ENCODE results near the gene TUBB. TPM values are rescaled to one million over a fixed set of nuclear protein-coding genes. Genes with fewer than 3 reads are reported as not detected.
A peak's percentile ranks its signal among the peaks of the same experiment; 100 is the strongest.

The TUBB gene
- total RNA-seq, 1 experiment from 2014 or later = 853 TPM

- intact Hi-C loops (cut with micrococcal nuclease; ENCODE audit: unreplicated experiment) (no loop called here), in situ Hi-C loops (cut with HindIII; ENCODE audit: low pct_unique_long_range_greater_than_20kb, low sequenced_read_pairs) (no loop called here)
- H3K4me3 ChIP-seq (ENCODE audit: low read depth in 2 of 2, low read length in 2 of 2) = no peak overlapping the region
- POLR2A ChIA-PET = interaction anchor here (0.6 kb wide), 1 partner anchor 27 kb away, joined by 4 read pairs; no protein-coding TSS in a partner anchor
- no TSS peak for BruUV-seq (replicated peaks)
- ATAC-seq = no peak
- TF ChIP-seq SIN3A (IDR thresholded peaks at IDR 0.05; ENCODE audit: borderline replicate concordance, insufficient read depth, low read depth, low read length) (no peak), TCF7L2 (IDR thresholded peaks at IDR 0.05; ENCODE audit: low read depth, low read length) (no peak), POLR2AphosphoS5 (IDR thresholded peaks at IDR 0.05; ENCODE audit: low read depth, low read length) (no peak)
- no peaks in the 10 kb centered on the region for H3K9me3 ChIP-seq (ENCODE audit: control insufficient read depth, insufficient read depth, low read depth, low read length)
- peak overlapping the region; percentile 91 for H3K27ac ChIP-seq (ENCODE audit: low read length)
- H3K27me3 ChIP-seq (ENCODE audit: control insufficient read depth, insufficient read depth, low read length) = no peaks in the 10 kb centered on the region
- CTCF ChIA-PET = interaction anchor here (0.6 kb wide), 1 partner anchor 94 kb away, joined by 4 read pairs; no protein-coding TSS in a partner anchor
- peaks cover 8% of the 10 kb centered on the region; the same call in 1 of the 2 replicates for H3K36me3 ChIP-seq (ENCODE audit: control insufficient read depth, insufficient read depth, low read length)
- H3K4me1 ChIP-seq (ENCODE audit: control insufficient read depth, insufficient read depth, low read length) = peaks cover 54% of the 10 kb centered on the region
- no peak for DNase-seq (ENCODE audit: low read depth, low spot score)
These were observed 27.1 kb downstream of the TUBB start for GRCh38 chr6:30747300-30747687.

GRCh38 chr6:30747902-30748769, 28.0 kb downstream of the TUBB start:
- POLR2A ChIA-PET = no interaction called here
- Histone ChIP-seq H3K27me3 (ENCODE audit: control insufficient read depth, insufficient read depth, low read length) (no peaks in the 10 kb centered on the region), H3K36me3 (ENCODE audit: control insufficient read depth, insufficient read depth, low read length) (peaks cover 6% of the 10 kb centered on the region; the same call in 1 of the 2 replicates), H3K27ac (ENCODE audit: low read length) (peak overlapping the region; percentile 91), H3K4me1 (ENCODE audit: control insufficient read depth, insufficient read depth, low read length) (peaks cover 63% of the 10 kb centered on the region), H3K9me3 (ENCODE audit: control insufficient read depth, insufficient read depth, low read depth, low read length) (no peaks in the 10 kb centered on the region), H3K4me3 (ENCODE audit: low read depth in 2 of 2, low read length in 2 of 2) (no peak overlapping the region)
- intact Hi-C loops (cut with micrococcal nuclease; ENCODE audit: unreplicated experiment) (no loop called here), in situ Hi-C loops (cut with HindIII; ENCODE audit: low pct_unique_long_range_greater_than_20kb, low sequenced_read_pairs) (no loop called here)
- no TSS peak for BruUV-seq (replicated peaks)
- TF ChIP-seq CTCF (IDR thresholded peaks at IDR 0.05) (no peak), REST (IDR thresholded peaks at IDR 0.05; ENCODE audit: insufficient read depth in 1 of 2, low read depth in 2 of 2, low read length in 1 of 2) (no peak), SIN3A (IDR thresholded peaks at IDR 0.05; ENCODE audit: borderline replicate concordance, insufficient read depth, low read depth, low read length) (no peak), POLR2AphosphoS5 (IDR thresholded peaks at IDR 0.05; ENCODE audit: low read depth, low read length) (no peak), TCF7L2 (IDR thresholded peaks at IDR 0.05; ENCODE audit: low read depth, low read length) (no peak)
- DNase-seq (ENCODE audit: low read depth, low spot score) = no peak
- ATAC-seq = no peak
- CTCF ChIA-PET = interaction anchor here (0.6 kb wide), 1 partner anchor 203 kb away, joined by 5 read pairs; no protein-coding TSS in a partner anchor

All from Panc1 (cell line).